A673 (cell line): ENCODE data around the gene F13A1. TPM values are rescaled to one million over a fixed set of nuclear protein-coding genes. Genes with fewer than 3 reads are reported as not detected.
A peak's percentile ranks its signal among the peaks of the same experiment; 100 is the strongest.

Source experiments
- BruUV-seq: library from RNA; stranded (reverse); fragments of 400-500 nt; replicated peaks from 2 replicates; lab custom pipeline; 2021; lab: Mats Ljungman, UMichigan
- CTCF ChIA-PET: fragments of 300-600 bp; sonication (Branson Sonifier 250); formaldehyde crosslinking; loops from one replicate; lab custom pipeline; 2022; ENCODE audit warnings: antibody characterized with exemption; lab: Charles Lee
- POLR2A ChIA-PET: fragments of 300-600 bp; sonication (Branson Sonifier 250); formaldehyde crosslinking; loops from one replicate; lab custom pipeline; 2022; ENCODE audit warnings: antibody characterized with exemption; ENCODE audit not compliant: low non-redundant PET; lab: Charles Lee
- DNase-seq: peaks from one replicate; pipeline ENCODE4 v3.0.0-alpha.2; 2015; ENCODE audit warnings: low spot score
- H3K27ac ChIP-seq: fragments of 200-600 bp; sonication (generic); 2 replicates; pipeline ENCODE4 v1.5.1; 2016; ENCODE audit warnings: mixed run types, low read depth, mild to moderate bottlenecking, mixed read lengths, antibody characterized with exemption, low read length; ENCODE audit not compliant: poor library complexity, severe bottlenecking
- H3K27me3 ChIP-seq: fragments of 200-600 bp; sonication (generic); replicated peaks from 2 replicates; pipeline ENCODE4 v1.6.1; 2017; ENCODE audit warnings: mixed run types, low read depth, mild to moderate bottlenecking, mixed read lengths, antibody characterized with exemption, low read length; ENCODE audit not compliant: insufficient read depth, poor library complexity
- H3K36me3 ChIP-seq: fragments of 200-600 bp; sonication (generic); 2 replicates; pipeline ENCODE4 v1.6.1; 2016; ENCODE audit warnings: mixed run types, mild to moderate bottlenecking, mixed read lengths, antibody characterized with exemption, low read length; ENCODE audit not compliant: insufficient read depth, poor library complexity, severe bottlenecking
- H3K4me1 ChIP-seq: fragments of 200-600 bp; sonication (generic); 2 replicates; pipeline ENCODE4 v1.6.1; 2017; ENCODE audit warnings: mixed run types, mild to moderate bottlenecking, mixed read lengths, antibody characterized with exemption, low read length; ENCODE audit not compliant: insufficient read depth, poor library complexity, severe bottlenecking
- H3K4me3 ChIP-seq: fragments of 200-600 bp; sonication (generic); 2 replicates; pipeline ENCODE4 v1.5.1; 2016; ENCODE audit warnings: low read depth, mixed run types, mild to moderate bottlenecking, mixed read lengths, low read length; ENCODE audit not compliant: poor library complexity, severe bottlenecking
- H3K9me3 ChIP-seq: fragments of 200-600 bp; sonication (generic); 2 replicates; pipeline ENCODE4 v1.6.1; 2016; ENCODE audit warnings: mixed run types, low read depth, mild to moderate bottlenecking, mixed read lengths, antibody characterized with exemption, low read length; ENCODE audit not compliant: poor library complexity, severe bottlenecking
- CTCF ChIP-seq: fragments of 300-800, 200-600 bp; sonication (generic); conservative IDR thresholded peaks from 2 replicates; pipeline ENCODE4 v1.5.1; 2017; ENCODE audit warnings: low read depth, mild to moderate bottlenecking, antibody characterized with exemption, low read length, moderate library complexity, mixed read lengths
- EZH2 ChIP-seq: fragments of 200-600 bp; sonication (generic); IDR thresholded peaks from 2 replicates; pipeline ENCODE4 v1.6.1; 2017; ENCODE audit warnings: borderline replicate concordance, low read depth, mild to moderate bottlenecking, mixed read lengths, antibody characterized with exemption, low read length; ENCODE audit not compliant: poor library complexity, severe bottlenecking
- intact Hi-C: fragments of 100-400 bp; cut with micrococcal nuclease; formaldehyde crosslinking; loops from one replicate; pipeline ENCODE4 v1.10.0; 2022; ENCODE audit not compliant: unreplicated experiment
- total RNA-seq: library from RNA; stranded (reverse); gene quantifications from 2 replicates; pipeline ENCODE4 v1.2.3, GENCODE V29; 2021

Gene F13A1
- total RNA-seq, 1 experiment from 2014 or later = not detected

- DNase-seq = no peak
- no peak for TF ChIP-seq CTCF
- no peak for TF ChIP-seq EZH2
- intact Hi-C loops = no loop called here
- no peaks in the 10 kb centered on the region for H3K27me3 ChIP-seq
- ChIA-PET POLR2A (no interaction called here), CTCF (no interaction called here)
- H3K4me3 ChIP-seq = no peak overlapping the region
- H3K9me3 ChIP-seq = no peaks in the 10 kb centered on the region
- no peaks in the 10 kb centered on the region for H3K4me1 ChIP-seq
- H3K27ac ChIP-seq = no peak overlapping the region
- no TSS peak for BruUV-seq
- no peaks in the 10 kb centered on the region for H3K36me3 ChIP-seq
Measured at GRCh38 chr6:6366803-6367202, 46.3 kb upstream of the F13A1 start.

- Histone ChIP-seq H3K27me3 (no peaks in the 10 kb centered on the region), H3K27ac (no peak overlapping the region), H3K4me3 (no peak overlapping the region), H3K9me3 (no peaks in the 10 kb centered on the region), H3K36me3 (no peaks in the 10 kb centered on the region), H3K4me1 (no peaks in the 10 kb centered on the region)
- TF ChIP-seq EZH2 (no peak), CTCF (no peak)
- DNase-seq = no peak
- intact Hi-C loops = no loop called here
- BruUV-seq = no TSS peak
- POLR2A ChIA-PET = no interaction called here
- CTCF ChIA-PET = no interaction called here
Measured at GRCh38 chr6:6365242-6365641, 44.8 kb upstream of the F13A1 start.

GRCh38 chr6:6362056-6362840 lies 41.8 kb upstream of the F13A1 start:
- no peaks in the 10 kb centered on the region for H3K36me3 ChIP-seq
- no TSS peak for BruUV-seq
- intact Hi-C loops = no loop called here
- ChIA-PET POLR2A (no interaction called here), CTCF (no interaction called here)
- no peaks in the 10 kb centered on the region for H3K27me3 ChIP-seq
- no peaks in the 10 kb centered on the region for H3K9me3 ChIP-seq
- peak; percentile 21 for DNase-seq
- no peak overlapping the region for H3K4me3 ChIP-seq
- H3K4me1 ChIP-seq = no peaks in the 10 kb centered on the region
- no peak overlapping the region for H3K27ac ChIP-seq
- TF ChIP-seq EZH2 (no peak), CTCF (no peak)
